Epithelial cell of proximal tubule (primary cell): ENCODE data around the gene SOHLH1. TPM values are rescaled to one million over a fixed set of nuclear protein-coding genes. Genes with fewer than 3 reads are reported as not detected.

Experiments used
- DNase-seq: peaks from one replicate; pipeline ENCODE4 v3.0.0-alpha.2; 2011; ENCODE audit warnings: low read depth
- H3K4me3 ChIP-seq: 2 replicates; pipeline ENCODE4 v1.5.1; 2011; ENCODE audit warnings: low read depth, mild to moderate bottlenecking, low read length
- CTCF ChIP-seq: conservative IDR thresholded peaks from 2 replicates; pipeline ENCODE4 v1.5.1; 2012; ENCODE audit warnings: low read depth, mild to moderate bottlenecking, low read length
- total RNA-seq: library from RNA; depleted of rRNA; stranded (reverse); fragments of >200 nt; gene quantifications from 2 replicates; pipeline ENCODE4 v1.2.3, GENCODE V29; 2015

Gene SOHLH1
- total RNA-seq, 1 donor from 2014 or later, result not detected

- no peak for TF ChIP-seq CTCF
- no peak for DNase-seq
- no peak overlapping the region for H3K4me3 ChIP-seq
These were observed 30.2 kb upstream of the SOHLH1 start for GRCh38 chr9:135729480-135729879.

GRCh38 chr9:135728436-135729110 is 29.3 kb upstream of the SOHLH1 start:
- no peak for DNase-seq
- no peak for TF ChIP-seq CTCF
- no peak overlapping the region for H3K4me3 ChIP-seq

- TF ChIP-seq CTCF, result no peak
These were observed 28.1 kb upstream of the SOHLH1 start for GRCh38 chr9:135727257-135727875.

DNA sequence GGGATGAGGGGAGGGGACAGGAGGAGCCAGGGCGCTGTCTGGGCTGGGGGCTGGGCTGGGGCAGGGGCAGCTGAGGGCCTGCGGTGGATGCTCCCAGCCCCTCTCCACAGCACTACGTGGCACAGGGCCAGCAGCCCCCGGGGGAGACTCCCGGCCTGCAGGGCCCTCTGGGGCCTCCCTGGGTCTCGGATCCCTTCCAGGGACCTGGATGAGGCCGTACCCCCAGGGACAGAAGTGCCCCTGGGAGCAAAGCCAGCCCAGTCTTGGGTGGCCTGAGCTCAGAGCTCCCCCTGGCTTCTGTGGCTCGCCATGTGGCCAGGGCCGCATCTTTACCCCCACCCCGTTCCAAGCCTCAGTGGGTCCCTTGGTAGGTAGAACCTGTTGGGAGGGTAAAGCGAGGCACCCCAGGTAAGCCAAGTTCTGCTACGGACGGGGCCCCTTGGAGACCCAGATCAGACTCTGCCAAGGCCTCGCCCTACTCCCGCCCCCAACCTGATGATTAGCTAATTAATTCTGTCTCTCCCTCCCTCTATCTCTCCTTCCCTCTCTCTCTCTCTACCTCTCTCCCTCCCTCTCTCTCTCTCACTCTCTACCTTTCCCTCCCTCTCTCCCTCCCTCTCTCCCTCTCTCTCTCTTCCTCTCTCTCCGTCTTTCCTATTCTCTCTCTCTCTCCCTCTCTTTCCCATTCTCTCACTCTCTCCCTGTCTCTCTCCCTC is 27.0 kb upstream of the SOHLH1 start:
- peak; percentile 6 for TF ChIP-seq CTCF
- no peak for DNase-seq
- no peak overlapping the region for H3K4me3 ChIP-seq

More at GRCh38 chr9:135727257-135727875, 28.1 kb upstream of the SOHLH1 start:
- H3K4me3 ChIP-seq, result no peak overlapping the region
- no peak for DNase-seq

- DNase-seq, result no peak
- TF ChIP-seq CTCF, result no peak
These were observed 25.0 kb upstream of the SOHLH1 start for GRCh38 chr9:135724186-135724787.

GRCh38 chr9:135722365-135722764 is 23.1 kb upstream of the SOHLH1 start:
- no peak for DNase-seq
- H3K4me3 ChIP-seq, result no peak overlapping the region
- no peak for TF ChIP-seq CTCF

More at GRCh38 chr9:135724186-135724787, 25.0 kb upstream of the SOHLH1 start:
- H3K4me3 ChIP-seq, result no peak overlapping the region
